Activated CD8-positive, alpha-beta memory T cell treated with anti-CD3 and anti-CD28 coated beads, Interleukin-2, amount 50 U/mL, for 4 hours (primary cell): ENCODE measurements around the gene TRPM3.

ENCODE experiments used
- DNase-seq: peaks from one replicate; pipeline ENCODE4 v3.0.0-alpha.2; 2020

TRPM3 gene

DNA sequence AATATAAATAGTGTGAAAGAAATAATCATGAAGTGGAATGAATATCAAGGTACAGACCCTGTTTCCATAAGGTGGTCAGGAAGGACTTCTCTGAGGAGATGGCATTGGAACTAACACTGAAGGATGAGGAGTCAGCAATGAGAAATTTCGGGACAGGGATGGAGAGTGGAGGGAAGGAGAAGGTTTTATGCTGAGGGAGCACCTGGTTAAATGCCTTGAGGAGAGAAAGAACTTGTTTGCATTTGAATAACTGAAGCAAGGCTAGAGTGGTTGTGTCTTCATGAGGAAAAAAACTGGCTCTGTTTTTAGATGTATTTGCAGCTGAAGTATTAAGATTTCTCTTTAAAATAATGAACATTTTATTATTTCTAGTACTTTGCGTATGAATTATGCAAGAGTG is 180.8 kb downstream of the TRPM3 start:
- no peak for DNase-seq

- DNase-seq: no peak
Observed at GRCh38 chr9:70936536-70936935, 184.9 kb downstream of the TRPM3 start.

GRCh38 chr9:70935856-70936255 is 185.6 kb downstream of the TRPM3 start:
- no peak for DNase-seq

DNA sequence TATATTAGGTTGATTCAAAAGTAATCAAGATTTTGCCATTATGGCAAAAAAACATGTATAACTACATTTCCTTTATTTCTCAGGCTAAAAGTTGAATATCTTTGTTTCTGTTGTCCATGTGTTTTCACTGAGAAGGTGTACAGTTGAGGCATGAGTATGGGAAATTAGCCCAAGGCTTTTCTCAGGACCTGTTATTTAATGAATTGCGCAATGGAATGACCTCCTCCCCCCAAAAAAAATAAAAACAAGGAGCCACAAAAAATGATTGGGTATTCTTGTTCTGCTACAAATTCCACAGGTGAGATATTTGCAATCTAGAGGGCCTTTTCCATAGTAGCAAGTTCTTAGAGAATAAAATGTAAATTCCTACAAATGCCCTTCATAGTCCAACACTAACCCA is 186.8 kb downstream of the TRPM3 start:
- no peak for DNase-seq

GRCh38 chr9:70933321-70933720 is 188.1 kb downstream of the TRPM3 start:
- DNase-seq: no peak

DNA sequence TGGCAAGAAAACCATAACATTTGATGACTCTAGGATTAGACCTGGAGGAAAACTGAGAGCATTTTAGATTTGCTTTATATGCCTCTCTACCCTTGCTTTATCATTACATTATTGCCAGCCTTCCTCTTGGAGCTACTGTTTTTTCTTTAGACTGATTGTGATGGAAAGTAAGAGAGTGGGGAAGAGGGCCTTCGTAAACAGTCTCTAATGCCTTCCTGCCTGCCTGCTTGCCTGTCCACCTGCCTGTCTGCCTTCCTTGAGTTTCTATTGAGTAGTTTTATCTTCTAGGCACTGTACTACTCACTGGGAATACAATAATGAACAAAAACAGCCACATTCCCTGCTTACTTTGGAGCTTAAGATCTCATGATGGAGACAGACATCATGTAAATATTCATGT is 189.3 kb downstream of the TRPM3 start:
- DNase-seq: no peak

DNA sequence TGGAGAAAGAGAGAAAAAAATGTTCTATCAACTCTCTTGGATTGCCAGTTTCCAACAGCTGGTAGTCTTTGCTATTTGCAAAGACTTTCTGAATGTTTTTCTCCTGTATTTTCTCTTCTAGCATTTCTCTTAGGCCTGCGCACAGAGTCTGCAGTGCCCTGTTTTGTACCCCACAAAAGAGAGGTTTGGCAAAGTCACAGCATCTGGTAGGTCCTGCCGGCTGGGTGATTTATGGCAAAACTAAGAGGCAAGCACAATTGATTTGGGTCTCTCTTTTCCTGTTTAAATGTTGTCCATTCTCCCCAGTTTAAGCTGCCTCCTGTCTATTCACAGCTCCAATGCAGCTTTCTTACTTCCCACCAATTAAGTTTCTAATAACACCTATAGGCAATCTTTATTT is 193.9 kb downstream of the TRPM3 start:
- no peak for DNase-seq

DNA sequence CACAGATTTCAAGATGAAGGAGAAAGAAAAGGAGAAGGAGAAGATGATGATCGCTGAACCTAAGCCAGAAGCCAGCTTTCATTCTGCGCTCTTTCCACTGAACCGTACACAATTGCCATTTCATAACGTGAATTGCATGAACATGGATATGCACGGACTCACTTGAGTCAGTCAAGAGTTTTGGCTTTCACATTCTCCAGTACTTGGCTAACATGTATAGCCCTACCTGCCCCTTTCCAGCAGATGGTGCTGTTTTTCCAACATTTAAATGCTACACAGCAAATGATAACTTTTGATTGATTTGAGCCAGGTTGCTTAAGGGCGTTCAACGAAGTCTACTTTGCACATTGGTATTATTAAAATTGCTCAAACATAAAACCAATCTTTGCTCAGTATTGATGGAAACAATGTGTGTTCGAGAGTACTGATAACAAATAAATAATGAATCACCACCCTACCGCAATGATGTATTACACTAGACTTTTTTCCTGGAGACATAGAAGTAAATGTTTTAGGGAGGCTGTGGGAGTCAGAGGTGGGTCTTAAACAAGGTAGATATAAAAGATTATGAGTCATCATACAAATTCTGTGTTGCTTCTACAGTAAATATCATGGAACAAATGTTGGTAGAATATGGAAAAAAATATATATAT is 196.4 kb downstream of the TRPM3 start:
- no peak for DNase-seq

DNA sequence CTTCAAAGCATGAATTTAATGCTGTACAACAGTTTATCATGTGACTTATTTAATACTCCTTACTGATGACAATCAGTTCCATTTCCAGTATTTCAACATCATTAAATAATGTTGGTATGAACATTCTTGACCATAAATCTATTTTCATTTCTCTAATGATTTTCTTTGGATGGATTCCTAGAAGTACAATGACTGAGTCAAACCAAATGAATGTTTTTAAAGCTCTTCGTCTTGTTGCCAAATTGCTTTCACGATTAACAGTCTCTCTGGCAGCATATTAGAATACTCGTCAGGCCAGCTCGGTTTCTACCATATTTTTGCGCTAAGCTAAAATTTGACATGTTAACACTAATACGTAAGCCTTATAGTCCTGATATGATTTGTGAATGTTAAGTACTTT is 197.0 kb downstream of the TRPM3 start:
- DNase-seq: no peak

DNA sequence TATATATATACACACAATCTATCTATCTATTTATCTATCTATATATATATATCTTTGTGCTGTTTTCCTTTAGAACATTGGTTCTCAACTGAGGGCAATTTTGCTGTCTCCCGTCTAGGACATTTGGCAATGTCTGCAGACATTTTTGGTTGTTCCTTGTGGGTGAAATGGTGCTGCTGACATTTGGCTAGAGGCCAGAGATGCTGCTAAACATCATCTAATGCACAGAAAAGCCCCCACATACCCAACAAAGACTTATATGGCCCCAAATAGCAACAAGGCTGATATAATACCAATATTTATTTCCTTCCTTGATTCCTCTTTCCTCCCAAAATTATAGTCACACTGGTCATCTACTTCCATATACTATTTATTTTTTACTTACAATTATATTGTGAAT is 197.5 kb downstream of the TRPM3 start:
- no peak for DNase-seq

- no peak for DNase-seq
Observed at GRCh38 chr9:70921136-70921535, 200.3 kb downstream of the TRPM3 start.

DNA sequence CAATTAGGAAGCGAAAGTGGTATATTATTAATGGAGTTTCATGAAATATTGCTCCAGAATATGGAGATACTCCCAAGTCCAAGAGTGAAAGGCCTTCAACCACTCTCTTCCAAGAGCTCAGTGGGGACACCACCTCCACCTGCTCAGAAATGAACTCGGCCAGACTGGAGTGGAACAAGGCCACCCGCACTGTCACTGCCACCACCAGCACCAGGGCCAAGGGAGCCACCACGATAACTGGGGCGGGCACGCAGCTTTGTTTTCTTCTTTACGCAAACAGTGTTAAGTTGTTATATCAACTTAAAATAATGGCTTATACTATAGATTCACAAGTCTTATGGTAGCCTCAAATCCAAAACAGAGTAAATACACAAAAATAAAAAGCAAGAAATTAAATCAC is 204.1 kb downstream of the TRPM3 start:
- DNase-seq: no peak

GRCh38 chr9:70911791-70912190 is 209.6 kb downstream of the TRPM3 start:
- no peak for DNase-seq

- DNase-seq: no peak
Observed at GRCh38 chr9:70910598-70910997, 210.8 kb downstream of the TRPM3 start.

DNA sequence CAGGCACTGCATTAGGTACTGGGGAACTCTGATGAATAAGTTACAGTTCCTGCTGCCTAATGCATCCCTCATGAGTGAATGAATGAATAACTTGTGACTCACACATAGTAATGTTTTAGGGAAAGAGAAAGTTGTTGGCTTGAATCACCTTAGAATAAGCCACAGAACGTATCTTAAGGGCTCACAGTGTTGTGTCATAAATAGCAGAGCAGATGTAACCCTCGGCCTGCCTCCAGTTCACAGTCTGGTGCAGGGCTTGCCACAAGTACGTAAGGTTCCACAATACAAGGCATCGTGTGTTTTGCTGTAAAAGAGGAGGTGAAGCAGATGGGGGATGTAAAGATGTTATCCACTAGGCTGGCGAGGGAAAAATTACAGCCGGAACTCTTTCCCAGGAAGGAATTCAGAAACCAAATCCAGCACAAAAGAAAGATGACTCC is 218.7 kb downstream of the TRPM3 start:
- no peak for DNase-seq

GRCh38 chr9:70902171-70902570 is 219.2 kb downstream of the TRPM3 start:
- DNase-seq: no peak

- DNase-seq: no peak
Observed at GRCh38 chr9:70901746-70902145, 219.7 kb downstream of the TRPM3 start.

DNA sequence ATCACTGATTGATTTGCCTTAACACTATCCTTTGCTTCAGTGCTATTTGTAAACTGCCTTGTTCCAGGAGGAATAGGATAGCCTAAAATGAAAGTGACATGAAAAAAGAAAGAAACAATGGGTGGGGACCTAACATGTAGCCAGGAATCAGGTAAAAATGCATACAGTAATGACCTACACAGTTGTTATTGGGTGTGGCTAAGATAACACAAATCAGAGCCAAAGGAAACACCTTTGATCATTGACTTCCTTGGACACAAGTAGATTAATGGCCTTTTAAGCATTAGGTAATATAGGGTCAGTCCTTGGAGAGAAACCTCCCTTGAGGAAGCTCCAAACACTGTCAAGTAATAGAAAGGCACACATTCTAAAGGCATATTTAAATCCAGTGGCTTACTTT is 220.4 kb downstream of the TRPM3 start:
- no peak for DNase-seq

DNA sequence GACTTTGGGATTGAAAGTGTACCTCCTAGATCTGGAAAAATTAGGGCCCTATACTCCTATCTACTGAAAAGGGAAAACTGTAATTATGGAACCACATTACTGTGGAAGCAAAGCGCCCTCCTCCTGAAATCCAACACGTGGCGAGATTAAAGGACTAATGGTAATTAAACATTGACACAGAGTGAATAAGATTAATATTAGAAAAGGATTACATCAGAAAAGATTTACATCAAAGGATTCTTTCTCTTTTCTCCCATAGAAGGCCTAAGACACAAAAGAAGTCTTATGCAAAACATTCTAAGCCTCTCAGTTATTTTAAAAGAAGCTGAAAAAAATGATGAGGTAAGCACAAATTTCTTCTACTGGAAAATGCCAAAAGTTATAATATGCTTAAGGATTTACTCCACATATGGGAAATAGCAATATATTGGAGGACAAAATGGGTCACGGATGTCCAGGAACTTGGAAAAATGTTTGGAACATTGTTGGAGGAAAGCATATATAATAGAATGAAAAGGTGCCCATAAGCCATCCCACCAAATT is 227.8 kb downstream of the TRPM3 start:
- DNase-seq: no peak

- DNase-seq: no peak
Observed at GRCh38 chr9:70888471-70888870, 232.9 kb downstream of the TRPM3 start.

- DNase-seq: no peak
Observed at GRCh38 chr9:70887826-70888225, 233.6 kb downstream of the TRPM3 start.

DNA sequence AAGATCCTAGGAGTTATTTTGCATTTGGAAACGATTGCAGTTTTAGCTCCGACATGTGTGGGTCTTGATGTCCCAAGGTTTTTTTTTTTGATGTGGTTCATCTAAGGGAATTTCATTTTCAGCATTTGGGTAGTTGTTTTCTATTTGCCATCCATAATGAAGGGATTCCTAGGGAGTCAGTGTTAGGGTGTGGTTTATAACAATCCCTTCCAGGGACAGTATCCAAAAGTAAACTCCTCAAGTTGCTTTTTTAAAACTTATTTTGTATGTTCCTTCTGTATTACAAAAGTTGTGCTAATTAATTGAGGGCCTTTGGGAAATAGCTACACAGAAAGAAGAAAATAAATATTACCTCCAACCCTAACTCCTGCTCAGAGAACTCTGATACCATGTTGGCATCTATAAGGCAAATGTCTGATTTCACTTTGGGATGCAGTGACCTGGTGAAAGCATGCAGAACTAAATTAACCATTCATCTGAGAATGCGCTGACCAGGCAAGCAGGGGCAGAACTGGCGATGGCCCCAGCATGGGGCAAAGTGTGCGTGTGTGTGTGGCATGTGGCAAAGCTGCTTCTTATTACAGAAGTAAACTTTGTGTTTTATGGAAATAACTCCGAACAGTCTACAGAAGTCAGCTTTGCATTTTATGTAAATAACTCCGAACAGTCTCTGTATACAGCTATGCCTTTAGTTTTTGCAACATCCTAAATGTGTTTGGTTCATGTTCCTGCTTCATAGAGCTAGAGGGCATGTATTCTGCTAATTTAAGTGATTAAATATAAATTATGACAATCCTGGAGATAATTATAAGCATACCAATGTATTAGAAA is 237.2 kb downstream of the TRPM3 start:
- no peak for DNase-seq

- no peak for DNase-seq
Observed at GRCh38 chr9:70883056-70883455, 238.4 kb downstream of the TRPM3 start.

GRCh38 chr9:70881333-70881732 is 240.1 kb downstream of the TRPM3 start:
- DNase-seq: no peak
